ENCODE data around the gene HDGFL3.

The HDGFL3 gene

DNA sequence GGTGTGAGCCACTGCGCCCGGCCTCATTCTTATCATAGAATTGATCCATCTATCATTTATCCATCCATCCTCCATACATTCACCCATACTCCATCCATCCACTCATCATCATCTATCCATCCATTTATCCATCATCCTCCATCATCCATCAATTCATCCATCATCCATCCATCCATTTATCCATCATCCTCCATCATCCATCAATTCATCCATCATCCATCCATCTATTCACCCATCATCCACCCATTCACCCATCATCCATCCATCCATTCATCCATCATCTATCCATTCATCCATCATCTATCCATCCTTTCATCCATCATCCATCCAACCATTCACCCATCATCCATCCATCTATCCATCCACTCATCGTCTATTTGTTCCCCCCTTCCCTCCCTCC, 96.5 kb downstream of the HDGFL3 start:
- H3K9me3 Mint-ChIP-seq, result peaks cover 9% of the 10 kb centered on the region
- peaks cover 17% of the 10 kb centered on the region for H3K36me3 Mint-ChIP-seq (ENCODE audit: low read depth)
- no peak overlapping the region for H3K27ac Mint-ChIP-seq
- intact Hi-C loops (cut with micrococcal nuclease), result no loop called here
- peaks cover 3% of the 10 kb centered on the region for H3K27me3 Mint-ChIP-seq
- no peak overlapping the region for H3K4me3 Mint-ChIP-seq
- peaks cover 60% of the 10 kb centered on the region for H3K4me1 Mint-ChIP-seq (ENCODE audit: low read depth)

DNA sequence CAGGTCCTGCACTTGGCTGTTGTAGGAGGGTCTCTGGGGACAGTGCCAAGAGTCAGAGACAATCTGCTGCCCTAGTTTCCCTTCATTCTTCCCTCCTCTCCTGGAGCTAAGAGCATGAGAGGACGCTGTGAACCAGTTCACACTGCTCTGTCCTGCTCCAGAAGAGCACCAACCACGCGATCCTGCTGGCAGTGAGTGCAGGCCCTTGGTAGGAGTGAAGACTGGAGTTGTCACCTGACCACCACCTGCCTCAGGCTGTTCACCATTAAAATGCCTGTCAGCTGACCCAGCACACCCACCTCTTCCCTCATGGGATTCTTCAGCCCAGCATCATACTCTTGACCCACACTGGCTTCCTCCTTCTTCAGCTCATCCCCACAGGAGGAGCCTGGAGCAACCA, 97.2 kb downstream of the HDGFL3 start:
- peaks cover 5% of the 10 kb centered on the region for H3K27me3 Mint-ChIP-seq
- peaks cover 9% of the 10 kb centered on the region for H3K9me3 Mint-ChIP-seq
- peak overlapping the region; percentile 25 for H3K27ac Mint-ChIP-seq
- peaks cover 63% of the 10 kb centered on the region for H3K4me1 Mint-ChIP-seq (ENCODE audit: low read depth)
- H3K4me3 Mint-ChIP-seq, result no peak overlapping the region
- intact Hi-C loops (cut with micrococcal nuclease), result no loop called here
- peaks cover 17% of the 10 kb centered on the region for H3K36me3 Mint-ChIP-seq (ENCODE audit: low read depth)

DNA sequence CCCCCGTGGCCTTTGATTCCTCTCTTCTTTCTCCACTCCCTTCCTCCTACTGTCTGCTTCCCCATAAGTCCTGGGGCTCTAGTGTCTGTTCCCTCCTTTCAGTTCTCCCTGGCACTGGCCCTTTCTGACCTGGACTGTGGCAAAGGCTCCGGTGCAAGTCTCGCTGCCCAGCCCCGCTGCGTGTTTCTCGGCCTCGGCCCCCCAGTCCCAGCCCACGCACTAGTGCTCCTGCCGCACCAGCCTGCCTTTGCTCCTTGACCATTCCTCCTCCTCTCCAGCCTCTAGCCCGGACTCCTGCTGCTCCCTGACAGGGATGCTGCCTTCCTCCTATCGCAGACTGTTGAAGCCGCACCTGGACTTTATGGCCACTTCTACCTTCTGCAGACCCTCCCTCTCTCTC, 98.1 kb downstream of the HDGFL3 start:
- peak overlapping the region; percentile 91 for H3K4me3 Mint-ChIP-seq
- H3K27ac Mint-ChIP-seq, result peak overlapping the region; percentile 96
- H3K4me1 Mint-ChIP-seq (ENCODE audit: low read depth), result peaks cover 66% of the 10 kb centered on the region
- peaks cover 17% of the 10 kb centered on the region for H3K36me3 Mint-ChIP-seq (ENCODE audit: low read depth)
- intact Hi-C loops (cut with micrococcal nuclease), result loop anchor here (5.0 kb wide), 1 partner anchor 97 kb away; the partner anchor contains the start of gene C15orf40
- H3K27me3 Mint-ChIP-seq, result peaks cover 6% of the 10 kb centered on the region
- peaks cover 9% of the 10 kb centered on the region for H3K9me3 Mint-ChIP-seq

DNA sequence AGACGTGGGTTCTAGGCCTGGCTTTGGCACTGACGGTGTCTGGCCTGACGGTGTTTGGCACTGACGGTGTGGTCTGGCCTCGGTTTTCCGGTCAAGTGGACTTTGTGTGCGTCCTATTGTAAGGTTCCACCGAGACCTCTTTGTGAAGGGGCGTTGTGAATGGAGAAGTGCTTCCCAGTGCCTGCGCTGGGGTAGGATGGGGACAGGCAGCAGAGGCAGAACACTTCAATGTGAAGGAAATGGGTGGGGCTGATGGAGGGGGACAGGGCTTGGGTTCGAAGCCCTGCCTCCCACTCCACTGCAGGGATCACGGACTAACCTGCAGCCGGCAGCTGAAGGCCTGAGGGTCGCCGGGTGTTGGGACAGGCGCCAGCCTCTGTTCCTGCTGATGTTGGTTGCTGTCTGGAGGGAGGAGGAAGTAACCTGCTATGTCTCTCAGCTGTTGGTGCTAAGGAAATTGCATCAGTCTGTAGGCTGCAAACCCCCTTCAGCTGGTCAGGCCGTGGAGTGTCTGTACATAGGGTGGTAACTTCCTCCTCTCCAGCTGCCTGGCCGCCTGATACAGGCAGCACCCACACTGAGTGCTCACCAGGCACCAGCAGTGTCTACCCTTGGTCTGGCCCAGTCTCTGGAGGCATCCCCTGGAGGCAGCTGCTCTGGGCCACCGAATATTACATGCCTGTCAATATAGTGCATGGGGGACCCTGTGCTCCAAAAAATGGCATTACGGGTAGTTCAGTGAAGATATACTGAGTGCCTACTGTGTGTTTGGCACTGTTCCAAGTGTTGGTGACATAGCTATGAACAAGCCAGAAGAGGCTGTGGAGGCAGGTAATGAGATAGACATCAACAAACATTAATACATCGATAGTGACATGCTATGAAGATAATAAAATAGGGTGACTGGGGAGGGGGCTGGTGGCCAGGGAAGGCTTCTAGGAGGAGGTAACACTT, 99.1 kb downstream of the HDGFL3 start:
- H3K27me3 Mint-ChIP-seq, result peaks cover 11% of the 10 kb centered on the region
- intact Hi-C loops (cut with micrococcal nuclease), result loop anchor here (1.0 to 5.0 kb wide), 3 partner anchors 8 to 96 kb away; partner anchors contain the start of gene C15orf40
- H3K27ac Mint-ChIP-seq, result peak overlapping the region; percentile 96
- peaks cover 69% of the 10 kb centered on the region for H3K4me1 Mint-ChIP-seq (ENCODE audit: low read depth)
- peaks cover 17% of the 10 kb centered on the region for H3K36me3 Mint-ChIP-seq (ENCODE audit: low read depth)
- H3K9me3 Mint-ChIP-seq, result peaks cover 9% of the 10 kb centered on the region
- peak overlapping the region; percentile 91 for H3K4me3 Mint-ChIP-seq

DNA sequence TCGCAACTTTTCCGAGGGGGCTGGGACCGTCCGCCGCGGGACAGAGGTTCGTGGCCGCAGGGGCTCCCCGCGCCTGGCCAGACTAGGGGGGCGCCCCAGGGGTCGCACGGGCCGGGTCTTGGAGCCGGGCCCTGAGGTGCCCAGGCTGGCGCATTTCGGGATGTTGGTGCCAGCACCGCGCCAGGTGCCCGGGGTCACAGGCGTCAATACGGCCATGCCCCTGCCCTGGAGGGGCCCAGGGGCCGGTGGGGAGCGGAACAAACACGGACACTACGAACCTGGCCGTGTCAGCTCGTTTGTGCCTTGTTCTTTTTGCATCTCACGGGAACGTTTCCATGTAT, 99.8 kb downstream of the HDGFL3 start:
- peak overlapping the region; percentile 96 for H3K27ac Mint-ChIP-seq
- intact Hi-C loops (cut with micrococcal nuclease), result loop anchor here (1.0 to 5.0 kb wide), 3 partner anchors 8 to 96 kb away; partner anchors contain the start of gene C15orf40
- H3K36me3 Mint-ChIP-seq (ENCODE audit: low read depth), result peaks cover 17% of the 10 kb centered on the region
- H3K4me3 Mint-ChIP-seq, result peak overlapping the region; percentile 91
- peaks cover 11% of the 10 kb centered on the region for H3K27me3 Mint-ChIP-seq
- H3K9me3 Mint-ChIP-seq, result peaks cover 9% of the 10 kb centered on the region
- H3K4me1 Mint-ChIP-seq (ENCODE audit: low read depth), result peaks cover 64% of the 10 kb centered on the region

DNA sequence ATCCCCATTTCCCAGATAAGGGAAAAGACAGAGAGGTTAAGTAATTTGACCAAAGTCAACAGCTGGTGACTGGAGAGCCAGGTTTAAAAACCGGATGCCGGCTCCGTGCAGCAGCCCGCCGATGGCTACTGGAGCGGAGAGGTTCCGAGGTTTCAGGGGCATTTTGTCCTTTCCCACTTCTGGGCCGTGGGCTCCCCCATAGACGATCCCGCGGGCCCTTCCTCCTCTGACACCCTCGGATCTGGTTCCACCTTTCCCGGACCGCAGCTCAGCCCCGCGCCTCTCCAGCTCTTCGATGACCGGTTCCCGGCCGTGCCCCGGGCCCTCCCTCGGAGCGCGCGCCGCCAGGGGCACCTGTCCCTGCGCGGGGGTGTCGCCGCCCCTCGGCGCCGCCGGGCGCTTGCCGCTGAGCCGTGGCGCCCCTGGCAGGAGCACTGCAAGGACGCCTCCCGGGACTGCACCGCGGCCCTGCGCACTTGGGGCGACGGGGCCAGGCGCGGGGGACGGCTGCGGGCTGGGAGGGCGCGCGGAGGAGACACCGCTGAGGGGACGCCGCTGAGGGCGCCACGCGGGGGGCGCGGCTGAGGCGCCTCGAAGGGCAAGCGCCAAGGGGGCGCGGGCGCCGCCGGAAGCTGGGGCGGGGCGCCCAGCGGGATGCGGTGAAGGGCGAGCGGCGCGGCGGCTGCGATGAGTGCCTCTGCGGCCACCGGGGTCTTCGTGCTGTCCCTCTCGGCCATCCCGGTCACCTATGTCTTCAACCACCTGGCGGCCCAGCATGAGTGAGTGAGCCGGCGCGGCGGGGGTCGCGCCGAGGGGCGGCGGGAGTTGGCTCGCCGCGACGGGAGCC, 100.4 kb downstream of the HDGFL3 start, which contains the start of gene TM6SF1:
Gene TM6SF1, plus strand, starts transcription at position 652 of the 847 bp plus-strand sequence. Its CDS starts 36 bp downstream, at position 688.
- Mint-ChIP-seq H3K4me3 (peak within 1 kb of the TSS; percentile 91), H3K36me3 (ENCODE audit: low read depth) (peaks cover 17% of the 10 kb centered on the region), H3K9me3 (peaks cover 9% of the 10 kb centered on the region), H3K4me1 (ENCODE audit: low read depth) (peaks cover 62% of the 10 kb centered on the region), H3K27ac (peak within 1 kb of the TSS; percentile 96), H3K27me3 (peaks cover 11% of the 10 kb centered on the region)
- intact Hi-C loops (cut with micrococcal nuclease), result loop anchor here (5.0 kb wide), 1 partner anchor 95 kb away; the partner anchor contains the start of gene C15orf40

DNA sequence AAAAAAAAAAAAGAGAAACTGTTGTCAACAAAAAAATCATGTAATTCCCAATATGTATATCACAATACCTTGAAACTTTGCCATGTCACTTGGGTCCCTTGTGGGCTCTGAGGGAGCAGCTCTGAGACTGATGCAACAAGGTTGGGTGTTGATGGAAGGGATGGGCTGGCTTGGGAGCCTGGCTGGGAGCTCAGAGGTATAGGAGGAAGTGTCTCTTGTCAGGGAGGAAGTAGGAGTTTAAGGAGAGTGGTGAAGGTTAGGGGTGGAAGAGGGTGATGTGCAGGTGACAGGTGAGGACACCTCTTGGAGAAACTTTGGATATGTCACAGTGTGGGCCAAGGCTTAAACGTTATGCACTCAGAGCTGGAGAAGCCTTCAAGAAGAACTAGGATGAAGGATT, 102.2 kb downstream of the HDGFL3 start:
- no peak overlapping the region for H3K4me3 Mint-ChIP-seq
- intact Hi-C loops (cut with micrococcal nuclease), result loop anchor here (5.0 kb wide), 1 partner anchor 93 kb away; the partner anchor contains the start of gene C15orf40
- H3K27ac Mint-ChIP-seq, result no peak overlapping the region
- H3K27me3 Mint-ChIP-seq, result peaks cover 15% of the 10 kb centered on the region
- H3K9me3 Mint-ChIP-seq, result no peaks in the 10 kb centered on the region
- H3K4me1 Mint-ChIP-seq (ENCODE audit: low read depth), result peaks cover 66% of the 10 kb centered on the region
- peaks cover 4% of the 10 kb centered on the region for H3K36me3 Mint-ChIP-seq (ENCODE audit: low read depth)

DNA sequence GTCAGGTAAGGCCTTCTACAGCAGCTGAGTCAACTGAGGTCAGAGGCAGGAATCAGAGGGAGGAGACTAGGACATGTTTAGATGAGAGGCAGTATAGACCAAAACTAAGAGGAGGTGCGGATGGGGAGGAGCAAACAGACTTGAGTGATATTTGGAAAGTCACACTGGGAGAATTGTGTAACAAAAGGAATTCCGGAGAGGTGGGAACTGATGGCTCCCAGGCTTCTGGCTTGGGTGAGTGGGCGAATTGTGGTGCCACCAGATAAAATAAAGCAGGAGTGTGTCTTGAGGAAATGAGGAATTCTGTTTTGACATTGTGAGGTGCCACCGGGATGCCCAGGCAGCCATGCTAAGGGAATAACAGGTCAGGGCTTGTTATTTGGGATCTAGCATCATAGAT, 103.5 kb downstream of the HDGFL3 start:
- H3K36me3 Mint-ChIP-seq (ENCODE audit: low read depth), result no peaks in the 10 kb centered on the region
- no peaks in the 10 kb centered on the region for H3K9me3 Mint-ChIP-seq
- intact Hi-C loops (cut with micrococcal nuclease), result no loop called here
- H3K27ac Mint-ChIP-seq, result peak overlapping the region; percentile 11
- H3K4me1 Mint-ChIP-seq (ENCODE audit: low read depth), result peaks cover 66% of the 10 kb centered on the region
- no peak overlapping the region for H3K4me3 Mint-ChIP-seq
- peaks cover 15% of the 10 kb centered on the region for H3K27me3 Mint-ChIP-seq

DNA sequence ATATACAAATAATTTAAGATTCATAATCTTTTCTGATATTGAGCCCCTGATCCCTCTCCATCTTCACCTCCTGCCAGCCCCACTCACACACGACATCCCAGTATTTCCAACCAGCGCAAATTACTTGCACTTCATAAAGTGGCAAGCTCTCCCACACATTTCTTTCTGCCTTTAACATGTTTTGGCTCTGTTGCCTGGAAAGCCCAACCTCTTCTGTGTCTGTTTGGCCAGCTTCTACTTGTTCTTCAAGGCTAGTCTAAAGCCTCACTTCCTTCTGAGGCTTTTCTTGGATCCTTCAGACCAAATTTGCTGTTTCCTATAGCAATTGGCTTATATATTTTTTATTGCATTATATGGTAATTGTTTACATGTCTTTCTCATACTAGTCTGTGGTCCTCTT, 105.3 kb downstream of the HDGFL3 start:
- intact Hi-C loops (cut with micrococcal nuclease), result no loop called here
- Mint-ChIP-seq H3K4me3 (no peak overlapping the region), H3K9me3 (no peaks in the 10 kb centered on the region), H3K36me3 (ENCODE audit: low read depth) (no peaks in the 10 kb centered on the region), H3K27me3 (peaks cover 15% of the 10 kb centered on the region), H3K27ac (peak overlapping the region; percentile 73), H3K4me1 (ENCODE audit: low read depth) (peaks cover 61% of the 10 kb centered on the region)

DNA sequence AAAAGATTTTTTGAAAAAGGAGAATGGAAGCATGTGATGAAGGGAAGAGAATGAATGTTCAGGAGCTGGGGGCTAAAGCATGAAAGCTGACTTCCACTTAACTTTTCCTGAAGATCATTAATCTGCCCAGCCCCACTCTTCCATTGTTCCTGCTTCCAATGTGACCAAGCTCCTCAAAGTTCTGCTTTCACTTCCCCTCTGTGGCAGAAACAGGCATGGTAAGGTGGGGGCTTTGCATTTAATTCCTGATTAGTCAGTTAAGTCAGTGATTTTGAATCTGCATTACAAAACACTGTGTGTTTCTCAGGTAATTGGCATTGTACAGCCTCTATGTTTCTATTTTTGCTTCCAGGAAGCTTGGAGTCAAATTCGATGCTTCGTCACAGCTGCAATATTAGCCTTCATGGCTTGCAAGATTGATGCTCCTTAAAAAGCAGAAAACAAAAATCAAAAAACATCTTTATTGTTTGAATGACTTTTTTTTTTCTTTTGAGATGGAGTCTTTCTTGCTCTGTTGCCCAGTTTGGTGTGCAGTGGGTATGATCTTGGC, 107.5 kb downstream of the HDGFL3 start:
- no peaks in the 10 kb centered on the region for H3K36me3 Mint-ChIP-seq (ENCODE audit: low read depth)
- H3K27me3 Mint-ChIP-seq, result peaks cover 15% of the 10 kb centered on the region
- intact Hi-C loops (cut with micrococcal nuclease), result loop anchor here (1.0 kb wide), 1 partner anchor 8 kb away; no protein-coding TSS in a partner anchor
- H3K27ac Mint-ChIP-seq, result peak overlapping the region; percentile 73
- peaks cover 47% of the 10 kb centered on the region for H3K4me1 Mint-ChIP-seq (ENCODE audit: low read depth)
- H3K9me3 Mint-ChIP-seq, result no peaks in the 10 kb centered on the region
- H3K4me3 Mint-ChIP-seq, result no peak overlapping the region

DNA sequence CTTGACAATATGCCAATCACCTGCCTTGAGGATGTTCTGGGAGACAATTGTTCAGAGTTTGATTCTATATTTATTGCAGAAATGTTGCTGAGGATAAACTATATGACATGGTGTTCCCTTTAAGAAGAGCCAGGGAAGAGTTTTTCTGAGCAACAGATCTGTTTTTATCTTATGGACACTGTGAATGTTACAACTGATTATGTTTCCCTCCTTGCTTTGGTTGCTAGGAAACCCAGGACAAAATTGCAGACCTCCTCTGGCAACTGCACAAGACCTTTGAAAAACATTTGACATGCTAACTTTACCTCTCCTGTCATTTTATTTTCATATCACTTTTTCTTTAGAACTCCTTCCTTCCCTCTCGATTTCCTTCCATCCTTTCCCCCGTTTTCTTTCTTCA, 108.3 kb downstream of the HDGFL3 start:
- H3K27me3 Mint-ChIP-seq, result peaks cover 14% of the 10 kb centered on the region
- intact Hi-C loops (cut with micrococcal nuclease), result no loop called here
- H3K27ac Mint-ChIP-seq, result peak overlapping the region; percentile 73
- no peaks in the 10 kb centered on the region for H3K9me3 Mint-ChIP-seq
- H3K4me3 Mint-ChIP-seq, result no peak overlapping the region
- H3K36me3 Mint-ChIP-seq (ENCODE audit: low read depth), result no peaks in the 10 kb centered on the region
- peaks cover 45% of the 10 kb centered on the region for H3K4me1 Mint-ChIP-seq (ENCODE audit: low read depth)

DNA sequence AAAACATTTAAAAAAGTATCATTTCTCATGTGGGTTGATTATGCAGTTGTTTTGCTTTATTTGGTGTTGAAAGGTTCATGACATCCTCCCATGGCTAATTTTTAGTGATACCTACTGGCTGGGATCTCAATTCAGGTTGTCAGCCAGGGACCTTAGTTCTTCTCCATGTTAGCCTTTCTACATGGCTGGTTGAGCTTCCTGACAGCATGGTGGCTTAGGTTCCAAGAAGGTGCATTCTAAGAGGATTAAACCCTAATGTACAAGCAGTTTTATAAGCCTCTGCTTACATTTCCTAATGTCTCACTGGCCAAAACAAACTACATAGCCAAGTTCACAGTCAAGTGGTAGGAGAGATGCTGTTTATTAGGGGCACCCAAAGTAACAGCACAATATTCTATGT, 109.5 kb downstream of the HDGFL3 start:
- no peak overlapping the region for H3K4me3 Mint-ChIP-seq
- H3K4me1 Mint-ChIP-seq (ENCODE audit: low read depth), result peaks cover 52% of the 10 kb centered on the region
- no peak overlapping the region for H3K27ac Mint-ChIP-seq
- H3K9me3 Mint-ChIP-seq, result no peaks in the 10 kb centered on the region
- peaks cover 10% of the 10 kb centered on the region for H3K27me3 Mint-ChIP-seq
- intact Hi-C loops (cut with micrococcal nuclease), result no loop called here
- no peaks in the 10 kb centered on the region for H3K36me3 Mint-ChIP-seq (ENCODE audit: low read depth)

DNA sequence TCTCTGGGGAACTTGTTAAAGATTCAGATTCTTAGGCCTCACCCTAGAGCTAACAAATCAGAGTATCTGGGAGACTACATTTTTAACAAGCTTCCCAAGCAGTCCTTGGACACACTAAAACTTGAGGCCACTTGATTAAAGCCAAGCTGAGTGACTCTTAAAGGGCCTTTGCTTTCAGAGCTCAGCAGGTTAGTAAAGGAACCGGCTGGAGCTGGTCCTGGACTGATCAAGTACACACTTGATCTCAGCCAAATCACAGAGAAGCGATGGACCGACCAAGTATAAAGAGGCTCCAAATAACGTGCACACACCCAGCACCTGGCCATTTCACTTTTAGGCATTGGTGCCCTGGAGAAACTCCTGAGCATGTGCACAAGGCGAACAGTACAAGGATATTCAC, 113.0 kb downstream of the HDGFL3 start:
- no peak overlapping the region for H3K27ac Mint-ChIP-seq
- H3K4me3 Mint-ChIP-seq, result no peak overlapping the region
- peaks cover 40% of the 10 kb centered on the region for H3K4me1 Mint-ChIP-seq (ENCODE audit: low read depth)
- H3K9me3 Mint-ChIP-seq, result no peaks in the 10 kb centered on the region
- peaks cover 5% of the 10 kb centered on the region for H3K27me3 Mint-ChIP-seq
- no peaks in the 10 kb centered on the region for H3K36me3 Mint-ChIP-seq (ENCODE audit: low read depth)
- intact Hi-C loops (cut with micrococcal nuclease), result no loop called here
